Skin epidermis (tissue), 12 donors: Measurements from ENCODE around the gene TRABD.
A peak's percentile ranks its signal among the peaks of the same experiment; 100 is the strongest.
"Not testable (repeated sequence)": the region's sequence is repeated elsewhere in the genome, so short reads cannot be mapped to it uniquely, and the experiment has no call there.

Experiments used
- H3K27ac ChIP-seq, 21 experiments: fragments of 200-600 bp; sonication (generic) in 11 of 21; one replicate each; pipeline ENCODE4 v1.5.0; 2020; ENCODE audit warnings: mild to moderate bottlenecking in 3 of 21, inconsistent platforms in 2 of 21, moderate library complexity in 2 of 21
- H3K4me3 ChIP-seq, 7 experiments: fragments of 200-600 bp; sonication (generic) in 2 of 7; one replicate each; pipeline ENCODE4 v1.5.0; 2020; ENCODE audit warnings: inconsistent platforms in 2 of 7, mild to moderate bottlenecking in 2 of 7, moderate library complexity in 1 of 7

The TRABD gene

GRCh38 chr22:50150161-50151129, 35.3 kb upstream of the TRABD start:
- Histone ChIP-seq H3K27ac (no peak overlapping the region), H3K4me3 (no peak overlapping the region)

- no peak overlapping the region for H3K4me3 ChIP-seq
- no peak overlapping the region for H3K27ac ChIP-seq
These were observed 33.9 kb upstream of the TRABD start for GRCh38 chr22:50151571-50152537.

GRCh38 chr22:50153056-50153755, 32.5 kb upstream of the TRABD start:
- Histone ChIP-seq H3K27ac (no peak overlapping the region), H3K4me3 (no peak overlapping the region)

DNA sequence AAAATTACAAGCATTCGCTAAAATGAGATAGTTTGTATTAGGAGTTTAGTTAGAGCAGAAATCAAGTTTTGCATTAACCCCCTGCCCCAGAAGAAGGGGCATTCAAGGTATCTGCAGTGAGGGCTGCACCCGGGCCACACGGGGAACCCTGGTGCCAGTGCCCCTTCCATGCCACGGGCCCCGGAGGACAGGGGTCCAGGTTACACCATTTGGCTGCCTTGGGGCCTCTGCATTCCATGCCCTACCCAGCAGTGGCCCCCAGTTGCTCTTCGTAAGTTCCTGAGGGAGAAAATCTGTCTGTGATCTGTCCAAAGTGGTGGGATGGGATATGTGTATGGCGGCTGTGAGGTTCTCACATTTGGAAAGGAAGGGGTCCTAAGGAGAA, 32.0 kb upstream of the TRABD start:
- H3K4me3 ChIP-seq = no peak overlapping the region
- H3K27ac ChIP-seq = no peak overlapping the region

- Histone ChIP-seq H3K4me3 (no peak overlapping the region), H3K27ac (peak overlapping the region in 2 of 21 experiments; percentile 34 to 45)
These were observed 27.9 kb upstream of the TRABD start for GRCh38 chr22:50157709-50158375.

DNA sequence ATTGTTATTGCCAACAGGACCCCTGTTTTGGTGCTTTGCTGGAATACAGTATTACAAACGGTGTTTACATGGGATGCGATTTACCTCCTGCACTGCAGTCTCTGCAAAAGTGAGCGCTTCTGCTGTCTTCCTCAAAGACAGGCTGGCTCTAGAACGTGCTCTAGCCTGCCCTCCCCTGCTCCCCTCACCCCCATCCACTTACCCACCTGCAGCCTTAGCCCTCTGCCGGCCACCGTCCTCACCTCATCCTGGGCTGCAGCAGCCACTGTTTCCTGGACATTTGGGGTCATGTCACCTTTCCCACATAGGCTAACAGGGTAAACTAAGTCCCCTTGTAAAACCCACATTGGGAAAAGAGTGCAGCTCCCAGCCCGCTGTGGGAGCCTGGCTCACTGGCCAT, 24.8 kb upstream of the TRABD start:
- no peak overlapping the region for H3K4me3 ChIP-seq

DNA sequence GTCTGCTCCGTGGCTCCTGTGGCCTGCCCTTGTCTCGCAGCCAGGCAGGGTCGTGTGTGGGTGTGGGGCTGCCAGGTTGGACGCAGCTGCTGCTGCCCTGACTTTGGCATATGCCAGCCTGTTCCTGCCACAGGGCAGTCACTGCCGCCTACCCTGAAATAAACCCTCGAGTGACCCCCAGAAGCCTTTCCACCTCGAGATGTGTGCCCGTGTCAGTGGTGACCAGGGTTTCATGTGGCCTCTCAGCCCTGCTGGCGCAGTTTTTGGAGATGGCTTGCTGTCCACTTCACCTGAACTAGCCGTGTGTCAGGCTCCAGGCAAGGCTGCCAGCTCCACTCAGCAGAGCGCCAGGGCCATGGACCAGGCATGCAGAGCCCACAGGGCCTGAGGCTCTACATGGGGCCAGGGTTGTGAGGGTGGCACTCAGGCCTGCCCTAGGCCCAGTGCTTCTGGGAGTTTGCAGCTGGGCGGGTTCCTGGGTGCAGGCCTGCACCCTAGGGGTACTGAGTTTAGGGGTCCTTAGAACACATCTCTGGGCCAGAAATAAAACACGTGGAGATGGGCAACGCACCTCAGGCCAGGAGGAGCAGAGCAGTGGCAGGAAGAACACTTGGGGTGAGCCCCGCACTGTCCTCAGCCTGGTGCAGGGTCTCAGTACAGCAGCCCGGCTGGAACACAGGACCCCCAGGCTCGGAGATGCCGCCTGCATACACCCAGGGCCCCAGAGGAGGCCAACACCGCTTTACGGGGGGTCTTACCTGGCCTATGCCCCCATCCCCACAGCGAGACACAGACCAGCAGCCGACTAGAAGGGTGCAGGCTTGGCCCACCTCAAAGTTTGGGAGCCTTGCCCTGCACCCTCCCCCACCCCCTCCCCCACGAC, 24.0 kb upstream of the TRABD start:
- no peak overlapping the region for H3K4me3 ChIP-seq
- no peak overlapping the region for H3K27ac ChIP-seq

More for the DNA sequence above, 24.8 kb upstream of the TRABD start:
- H3K27ac ChIP-seq = no peak overlapping the region

- no peak overlapping the region for H3K27ac ChIP-seq
- no peak overlapping the region for H3K4me3 ChIP-seq
These were observed 23.2 kb upstream of the TRABD start for GRCh38 chr22:50162391-50162956.

DNA sequence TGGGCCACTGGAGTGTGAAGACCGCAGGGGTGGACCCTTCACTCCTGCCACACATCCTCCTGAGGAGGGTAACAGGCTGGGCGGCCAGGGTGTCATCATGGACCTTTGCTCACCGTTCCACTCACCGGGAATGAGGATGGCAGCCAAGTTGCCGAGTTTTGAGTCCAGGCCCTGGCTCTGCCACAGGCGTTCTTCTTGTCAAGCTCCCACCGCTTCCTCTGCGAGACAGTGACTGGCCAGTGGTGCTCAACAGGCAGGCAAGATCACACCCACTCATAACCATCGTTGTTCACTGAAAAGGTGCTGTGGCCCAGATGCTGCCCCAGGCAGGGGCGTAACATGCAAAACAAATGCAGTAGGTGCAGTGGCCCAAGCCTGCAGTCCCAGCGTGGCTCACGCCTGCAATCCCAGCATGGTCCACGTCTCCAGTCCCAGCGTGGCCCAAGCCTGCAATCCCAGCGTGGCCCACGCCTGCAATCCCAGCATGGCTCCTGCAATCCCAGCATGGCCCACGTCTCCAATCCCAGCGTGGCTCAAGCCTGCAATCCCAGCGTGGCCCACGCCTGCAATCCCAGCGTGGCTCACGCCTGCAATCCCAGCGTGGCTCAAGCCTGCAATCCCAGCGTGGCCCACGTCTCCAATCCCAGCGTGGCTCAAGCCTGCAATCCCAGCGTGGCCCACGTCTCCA, 20.1 kb upstream of the TRABD start:
- Histone ChIP-seq H3K27ac (no peak overlapping the region), H3K4me3 (no peak overlapping the region)

- Histone ChIP-seq H3K27ac (no peak overlapping the region), H3K4me3 (no peak overlapping the region)
These were observed 17.8 kb upstream of the TRABD start for GRCh38 chr22:50167689-50168489.

- not testable (repeated sequence) for H3K27ac ChIP-seq, H3K4me3 ChIP-seq
These were observed 17.1 kb upstream of the TRABD start for GRCh38 chr22:50168490-50169180.

GRCh38 chr22:50169181-50169759, 16.4 kb upstream of the TRABD start:
- Histone ChIP-seq H3K27ac (no peak overlapping the region), H3K4me3 (peak overlapping the region; percentile 13 to 52 (median 39))

- Histone ChIP-seq H3K4me3 (peak overlapping the region; percentile 13 to 52 (median 39)), H3K27ac (peak overlapping the region in 1 of 21 experiments; percentile 6)
These were observed 15.9 kb upstream of the TRABD start for GRCh38 chr22:50169774-50170341.

DNA sequence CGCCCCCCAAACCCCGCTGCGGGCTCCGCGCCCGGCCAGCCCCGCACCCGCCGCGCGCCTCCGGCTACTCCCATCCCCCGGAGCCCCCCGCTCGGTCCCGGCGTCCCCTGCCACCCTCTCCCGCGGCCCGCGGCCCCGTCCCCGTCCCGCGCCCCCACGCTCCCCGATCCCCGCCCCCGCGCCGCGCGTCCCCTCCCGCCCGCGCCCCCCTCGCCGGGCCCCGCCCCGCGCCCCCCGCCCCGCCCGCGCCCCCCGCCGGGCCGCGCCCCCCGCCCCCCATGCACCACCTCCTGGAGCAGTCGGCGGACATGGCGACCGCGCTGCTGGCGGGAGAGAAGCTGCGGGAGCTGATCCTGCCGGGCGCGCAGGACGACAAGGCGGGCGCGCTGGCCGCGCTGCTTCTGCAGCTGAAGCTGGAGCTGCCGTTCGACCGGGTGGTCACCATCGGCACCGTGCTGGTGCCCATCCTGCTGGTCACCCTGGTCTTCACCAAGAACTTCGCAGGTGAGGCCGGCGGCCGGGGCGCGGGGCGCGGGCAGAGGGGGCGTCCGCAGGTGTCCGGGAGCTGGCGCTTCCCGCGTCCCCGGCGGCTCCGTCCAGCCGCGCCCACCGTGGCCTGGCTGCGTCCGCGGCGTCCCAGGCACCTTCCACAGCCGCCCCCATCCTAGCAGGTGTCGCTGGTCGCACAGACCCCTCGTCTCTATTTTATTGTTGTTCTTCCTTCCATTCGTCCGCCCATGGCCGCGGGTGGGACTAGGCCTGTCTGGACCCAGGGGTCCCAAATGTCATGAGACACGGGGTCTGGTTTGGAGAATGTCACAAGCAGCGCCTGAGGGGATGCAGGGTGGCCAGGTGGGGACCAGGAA, 15.0 kb upstream of the TRABD start, which contains the start of gene PANX2:
Gene PANX2, plus strand, starts transcription at position 279 of the 866 bp plus-strand sequence. Its CDS starts 0 bp downstream, at position 279.
- peak within 1 kb of the TSS in 1 of 21 experiments; percentile 6 for H3K27ac ChIP-seq
- peak within 1 kb of the TSS; percentile 13 to 52 (median 39) for H3K4me3 ChIP-seq
